Smooth muscle cell (in vitro differentiated cells): Measurements from ENCODE around the gene SLAMF9. TPM values are rescaled to one million over a fixed set of nuclear protein-coding genes. Genes with fewer than 3 reads are reported as not detected.

ENCODE experiments used
- DNase-seq: peaks from one replicate; lab custom pipeline; 2025; ENCODE audit not compliant: unreplicated experiment; lab: John Stamatoyannopoulos, UW
- H2AFZ ChIP-seq: fragments of 200-600 bp; sonication (generic); 2 replicates; pipeline ENCODE4 v1.6.0; 2016; ENCODE audit warnings: antibody characterized with exemption, low read depth, mild to moderate bottlenecking
- H3F3A ChIP-seq: fragments of 200-600 bp; sonication (generic); 2 replicates; pipeline ENCODE4 v1.6.0; 2017; ENCODE audit warnings: antibody characterized with exemption, low read depth
- H3K27ac ChIP-seq: fragments of 200-600 bp; sonication (generic); 2 replicates; pipeline ENCODE4 v1.5.1; 2016; ENCODE audit warnings: low read depth, mild to moderate bottlenecking
- H3K27me3 ChIP-seq: fragments of 200-600 bp; sonication (generic); 2 replicates; pipeline ENCODE4 v1.6.1; 2016; ENCODE audit warnings: low read depth, mild to moderate bottlenecking
- H3K36me3 ChIP-seq: fragments of 200-600 bp; sonication (generic); 2 replicates; pipeline ENCODE4 v1.5.1; 2016; ENCODE audit warnings: low read depth
- H3K4me1 ChIP-seq: fragments of 200-600 bp; sonication (generic); 2 replicates; pipeline ENCODE4 v1.5.1; 2016; ENCODE audit warnings: low read depth
- H3K4me2 ChIP-seq: fragments of 200-600 bp; sonication (generic); 2 replicates; pipeline ENCODE4 v1.6.0; 2016; ENCODE audit warnings: mild to moderate bottlenecking
- H3K4me3 ChIP-seq: fragments of 200-600 bp; sonication (generic); 2 replicates; pipeline ENCODE4 v1.5.1; 2016; ENCODE audit warnings: mild to moderate bottlenecking
- H3K79me2 ChIP-seq: fragments of 200-600 bp; sonication (generic); 2 replicates; pipeline ENCODE4 v1.6.0; 2016; ENCODE audit warnings: low read depth, mild to moderate bottlenecking
- H3K9ac ChIP-seq: fragments of 200-600 bp; sonication (generic); 2 replicates; pipeline ENCODE4 v1.6.0; 2016; ENCODE audit warnings: low read depth
- H3K9me3 ChIP-seq: fragments of 200-600 bp; sonication (generic); replicated peaks from 2 replicates; pipeline ENCODE4 v1.5.1; 2016; ENCODE audit warnings: low read depth
- H4K20me1 ChIP-seq: fragments of 200-600 bp; sonication (generic); 2 replicates; pipeline ENCODE4 v1.6.0; 2016; ENCODE audit warnings: low read depth
- WGBS: methylation state at CpG from one replicate; pipeline ENCODE4 v1.1.7; 2016; ENCODE audit warnings: low lambda C conversion rate; 5-methylcytosine and 5-hydroxymethylcytosine counted together
- polyA plus RNA-seq: library from polyadenylated mRNA; unstranded; fragments of >200 nt; fragmentation: Nextera tagmentation; extraction: Ambion mirVana; gene quantifications from 2 replicates; pipeline ENCODE4 v1.2.1, GENCODE V29; 2016
- total RNA-seq: library from RNA; depleted of rRNA; stranded (reverse); fragments of >200 nt; gene quantifications from 2 replicates; pipeline ENCODE4 v1.2.3, GENCODE V29; 2014
- TF ChIP-seq, protein P1 (sequence below): fragments of 200-600 bp; sonication (generic); IDR thresholded peaks from 2 replicates; pipeline ENCODE4 v1.5.1; 2017; ENCODE audit warnings: borderline replicate concordance, mild to moderate bottlenecking, antibody characterized with exemption; ENCODE audit not compliant: insufficient read depth, poor library complexity, severe bottlenecking

The SLAMF9 gene
- total and polyA plus RNA-seq, 2 experiments from 2014 or later, result 1.3 to 2.1 TPM

DNA sequence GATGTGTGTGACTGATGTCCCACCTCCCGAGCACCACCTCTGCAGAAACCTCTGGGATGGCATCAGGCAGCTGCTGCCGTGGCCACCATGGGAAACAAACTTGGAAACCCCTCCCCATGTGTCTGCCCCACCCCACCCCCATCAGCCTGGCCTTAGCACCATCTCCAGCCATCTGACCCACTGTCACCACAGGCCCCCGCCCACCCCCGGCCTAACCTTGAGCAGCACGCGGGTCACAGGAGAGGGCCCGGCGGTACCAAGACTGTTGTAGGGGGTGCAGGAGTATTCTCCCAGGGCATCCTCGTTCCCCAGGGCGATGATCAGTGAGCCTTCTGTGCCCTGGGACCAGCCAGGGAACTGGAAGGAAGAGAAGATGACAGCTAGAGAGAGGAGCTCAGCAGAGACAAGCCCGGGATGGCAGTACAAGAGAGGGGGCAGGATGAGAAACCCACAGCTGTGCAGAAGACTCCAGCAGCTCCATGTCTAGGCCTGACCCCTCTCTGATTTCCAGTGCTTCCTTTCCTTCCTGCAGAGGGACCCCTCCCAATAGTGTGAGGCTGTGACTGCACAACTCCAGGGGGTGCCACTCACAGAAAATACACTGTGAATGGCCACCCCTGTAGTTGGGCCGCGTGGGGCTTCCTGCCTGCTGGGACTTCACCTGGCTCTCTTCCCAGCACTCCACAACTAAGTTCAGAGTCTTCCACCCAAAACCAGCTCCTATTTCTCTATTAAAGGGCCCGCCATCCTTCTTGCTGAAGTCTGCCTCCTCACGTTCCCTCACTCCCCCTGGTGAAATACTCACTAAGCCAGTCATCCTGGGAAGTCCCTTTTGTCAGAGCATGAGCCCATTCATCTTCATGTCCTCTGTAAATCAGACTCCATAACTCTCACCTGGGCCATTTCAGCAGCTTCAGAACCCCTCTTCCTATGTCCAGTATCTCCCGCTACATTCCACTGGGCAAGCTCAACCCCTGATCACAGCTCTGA lies 21.4 kb downstream of the SLAMF9 start:
- no peaks in the 10 kb centered on the region for H3K27me3 ChIP-seq
- no peaks in the 10 kb centered on the region for H3F3A ChIP-seq
- H3K27ac ChIP-seq, result no peak overlapping the region
- no peak for DNase-seq
- no peak overlapping the region for H3K4me3 ChIP-seq
- no peaks in the 10 kb centered on the region for H3K79me2 ChIP-seq
- no peaks in the 10 kb centered on the region for H3K9me3 ChIP-seq
- H3K4me1 ChIP-seq, result peaks cover 8% of the 10 kb centered on the region
- no peak overlapping the region for H3K4me2 ChIP-seq
- H3K9ac ChIP-seq, result no peak overlapping the region
- H2AFZ ChIP-seq, result no peak overlapping the region
- no peaks in the 10 kb centered on the region for H3K36me3 ChIP-seq
- H4K20me1 ChIP-seq, result no peaks in the 10 kb centered on the region
- 92% methylated on average over 16 of the region's 16 CpGs for WGBS
- TF ChIP-seq, protein P1, sequence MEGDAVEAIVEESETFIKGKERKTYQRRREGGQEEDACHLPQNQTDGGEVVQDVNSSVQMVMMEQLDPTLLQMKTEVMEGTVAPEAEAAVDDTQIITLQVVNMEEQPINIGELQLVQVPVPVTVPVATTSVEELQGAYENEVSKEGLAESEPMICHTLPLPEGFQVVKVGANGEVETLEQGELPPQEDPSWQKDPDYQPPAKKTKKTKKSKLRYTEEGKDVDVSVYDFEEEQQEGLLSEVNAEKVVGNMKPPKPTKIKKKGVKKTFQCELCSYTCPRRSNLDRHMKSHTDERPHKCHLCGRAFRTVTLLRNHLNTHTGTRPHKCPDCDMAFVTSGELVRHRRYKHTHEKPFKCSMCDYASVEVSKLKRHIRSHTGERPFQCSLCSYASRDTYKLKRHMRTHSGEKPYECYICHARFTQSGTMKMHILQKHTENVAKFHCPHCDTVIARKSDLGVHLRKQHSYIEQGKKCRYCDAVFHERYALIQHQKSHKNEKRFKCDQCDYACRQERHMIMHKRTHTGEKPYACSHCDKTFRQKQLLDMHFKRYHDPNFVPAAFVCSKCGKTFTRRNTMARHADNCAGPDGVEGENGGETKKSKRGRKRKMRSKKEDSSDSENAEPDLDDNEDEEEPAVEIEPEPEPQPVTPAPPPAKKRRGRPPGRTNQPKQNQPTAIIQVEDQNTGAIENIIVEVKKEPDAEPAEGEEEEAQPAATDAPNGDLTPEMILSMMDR, result no peak

DNA sequence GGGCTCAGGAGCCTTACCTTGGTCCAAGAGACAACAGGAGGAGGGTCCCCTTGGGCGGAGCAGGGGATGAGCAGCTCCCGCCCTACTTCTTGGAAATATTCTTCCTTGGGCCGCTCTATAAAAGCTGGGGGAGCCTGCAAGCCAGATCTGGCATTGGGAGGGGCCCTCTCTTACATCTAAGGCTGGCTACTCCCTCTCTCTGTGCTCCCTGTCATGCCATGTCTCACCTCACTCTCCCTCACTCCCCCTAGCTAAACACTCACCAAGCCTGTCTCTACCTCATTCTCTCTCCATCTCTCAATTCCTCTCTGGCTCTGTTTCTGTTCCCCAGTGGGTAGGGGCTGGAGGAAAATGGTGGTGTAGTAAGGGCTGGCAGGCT lies 22.3 kb downstream of the SLAMF9 start:
- TF ChIP-seq, protein P1, result no peak
- H3K4me3 ChIP-seq, result no peak overlapping the region
- no peaks in the 10 kb centered on the region for H3K79me2 ChIP-seq
- 100% methylated on average over 3 of the region's 3 CpGs for WGBS
- no peak overlapping the region for H3K9ac ChIP-seq
- no peak overlapping the region for H2AFZ ChIP-seq
- no peaks in the 10 kb centered on the region for H3K4me1 ChIP-seq
- H3F3A ChIP-seq, result no peaks in the 10 kb centered on the region
- no peaks in the 10 kb centered on the region for H4K20me1 ChIP-seq
- no peak overlapping the region for H3K27ac ChIP-seq
- DNase-seq, result no peak
- no peaks in the 10 kb centered on the region for H3K36me3 ChIP-seq
- H3K27me3 ChIP-seq, result no peaks in the 10 kb centered on the region
- no peak overlapping the region for H3K4me2 ChIP-seq
- H3K9me3 ChIP-seq, result no peaks in the 10 kb centered on the region

DNA sequence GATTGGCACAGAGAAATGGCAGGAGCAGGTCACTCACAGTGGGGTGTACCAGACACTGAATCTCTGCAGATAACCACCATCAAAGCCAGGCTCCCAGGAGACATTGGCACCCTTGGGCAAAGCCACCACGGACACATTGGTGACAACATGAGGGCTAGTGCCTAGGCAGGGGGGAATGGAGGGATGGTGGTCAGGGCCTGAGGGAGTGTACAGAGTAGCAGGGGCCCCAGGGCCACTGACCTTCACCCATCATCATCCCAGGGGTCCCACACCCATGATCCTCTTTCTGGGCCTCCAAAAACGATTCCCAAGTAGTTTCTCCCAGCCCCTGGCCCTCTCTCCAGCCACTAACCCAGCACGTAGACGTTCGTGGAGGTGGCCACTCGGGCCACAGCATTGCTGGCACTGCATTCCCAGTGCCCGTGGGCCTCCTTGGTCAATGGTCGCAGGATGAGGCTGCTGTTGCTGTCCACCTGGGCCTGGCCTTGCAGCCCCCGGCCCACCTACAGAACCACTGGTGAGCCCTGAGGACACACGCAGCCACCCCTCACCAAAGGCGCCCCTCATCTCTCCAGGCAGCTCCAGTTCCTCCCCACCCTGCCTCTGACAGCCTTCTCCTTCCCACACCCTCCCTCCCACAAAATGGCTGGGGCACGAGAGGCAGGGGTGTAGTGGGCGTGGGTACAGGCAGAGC lies 22.8 kb downstream of the SLAMF9 start:
- no peaks in the 10 kb centered on the region for H3K36me3 ChIP-seq
- no peak overlapping the region for H3K27ac ChIP-seq
- no peaks in the 10 kb centered on the region for H3F3A ChIP-seq
- no peak overlapping the region for H3K9ac ChIP-seq
- WGBS, result 93% methylated on average over 13 of the region's 13 CpGs
- H3K79me2 ChIP-seq, result no peaks in the 10 kb centered on the region
- H3K9me3 ChIP-seq, result no peaks in the 10 kb centered on the region
- H3K4me3 ChIP-seq, result no peak overlapping the region
- H2AFZ ChIP-seq, result no peak overlapping the region
- no peaks in the 10 kb centered on the region for H3K4me1 ChIP-seq
- no peaks in the 10 kb centered on the region for H4K20me1 ChIP-seq
- H3K4me2 ChIP-seq, result no peak overlapping the region
- TF ChIP-seq, protein P1, result no peak
- DNase-seq, result no peak
- no peaks in the 10 kb centered on the region for H3K27me3 ChIP-seq
